Activated CD4-positive, alpha-beta T cell treated with anti-CD3 and anti-CD28 coated beads, Interleukin-2, amount 50 U/mL, for 4 hours (primary cell): Measurements from ENCODE around the gene UQCRC2.
"Not testable (repeated sequence)": the region's sequence is repeated elsewhere in the genome, so short reads cannot be mapped to it uniquely, and the experiment has no call there.

Experiments
- DNase-seq, 2 experiments: peaks; one replicate each; pipeline ENCODE4 v3.0.0-alpha.2; 2020

UQCRC2 gene

GRCh38 chr16:22013486-22013885 lies 60.3 kb downstream of the UQCRC2 start:
- DNase-seq: no peak

GRCh38 chr16:22014271-22014873 lies 61.2 kb downstream of the UQCRC2 start:
- DNase-seq: no peak

GRCh38 chr16:22016927-22017326 lies 63.8 kb downstream of the UQCRC2 start:
- DNase-seq: no peak

GRCh38 chr16:22018559-22018958 lies 65.4 kb downstream of the UQCRC2 start:
- no peak for DNase-seq

GRCh38 chr16:22022151-22022550 lies 69.0 kb downstream of the UQCRC2 start:
- DNase-seq: no peak

- no peak for DNase-seq
Measured at GRCh38 chr16:22023505-22023904, 70.3 kb downstream of the UQCRC2 start.

GRCh38 chr16:22024785-22025184 lies 71.6 kb downstream of the UQCRC2 start:
- not testable (repeated sequence) for DNase-seq

- DNase-seq: no peak
Measured at GRCh38 chr16:22027633-22028032, 74.5 kb downstream of the UQCRC2 start.

- DNase-seq: no peak
Measured at GRCh38 chr16:22029632-22030031, 76.5 kb downstream of the UQCRC2 start.

- no peak for DNase-seq
Measured at GRCh38 chr16:22030087-22030812, 77.1 kb downstream of the UQCRC2 start.

- no peak for DNase-seq
Measured at GRCh38 chr16:22031483-22032083, 78.4 kb downstream of the UQCRC2 start.
